H1 (cell line): ENCODE results near the gene RIGI. TPM values are rescaled to one million over a fixed set of nuclear protein-coding genes. Genes with fewer than 3 reads are reported as not detected.

Experiments
- CTCF ChIA-PET: fragments of 300-600 bp; sonication (Branson Sonifier 250); formaldehyde crosslinking; loops from one replicate; lab custom pipeline; 2021; ENCODE audit not compliant: partially characterized antibody; lab: Charles Lee
- POLR2A ChIA-PET: fragments of 300-600 bp; sonication (Branson Sonifier 250); formaldehyde crosslinking; loops from one replicate; lab custom pipeline; 2021; ENCODE audit warnings: inconsistent platforms; ENCODE audit not compliant: partially characterized antibody; lab: Charles Lee
- DNase-seq, 2 experiments: peaks; one replicate each; pipeline versions ENCODE4 v3.0.0 to v3.0.0-alpha.2; 2010 to 2022; ENCODE audit warnings: low spot score in 2 of 2, low read depth in 1 of 2, mixed read lengths in 1 of 2
- FAIRE-seq: peaks from 2 replicates; lab custom pipeline; 2011; peaks lifted over from hg19 to GRCh38; lab: Jason Lieb, UNC
- H2AFZ ChIP-seq: 2 replicates; pipeline ENCODE4 v1.8.1; 2012; ENCODE audit warnings: low read length, inconsistent platforms
- H2AK5ac ChIP-seq: 2 replicates; pipeline ENCODE4 v1.6.1; 2013; ENCODE audit warnings: low read depth, low read length
- H2BK120ac ChIP-seq: replicated peaks from 2 replicates; pipeline ENCODE3; 2013; ENCODE audit warnings: low read depth, low read length, inconsistent platforms
- H2BK12ac ChIP-seq: 2 replicates; pipeline ENCODE4 v1.6.1; 2013; ENCODE audit warnings: low read depth, low read length
- H2BK15ac ChIP-seq: 2 replicates; pipeline ENCODE4 v1.6.1; 2013; ENCODE audit warnings: low read length
- H2BK20ac ChIP-seq: 2 replicates; pipeline ENCODE4 v1.6.1; 2013; ENCODE audit warnings: low read length
- H2BK5ac ChIP-seq: 2 replicates; pipeline ENCODE4 v1.6.1; 2013; ENCODE audit warnings: low read depth, low read length
- H3K14ac ChIP-seq: 2 replicates; pipeline ENCODE4 v1.6.1; 2013; ENCODE audit warnings: inconsistent platforms; ENCODE audit not compliant: insufficient read length
- H3K18ac ChIP-seq: 2 replicates; pipeline ENCODE4 v1.6.1; 2013; ENCODE audit warnings: low read length; ENCODE audit errors: extremely low read depth
- H3K23ac ChIP-seq: 2 replicates; pipeline ENCODE4 v1.6.1; 2013; ENCODE audit warnings: inconsistent platforms; ENCODE audit not compliant: insufficient read length
- H3K23me2 ChIP-seq: 2 replicates; pipeline ENCODE4 v1.6.1; 2013; ENCODE audit warnings: low read depth, low read length
- H3K27ac ChIP-seq: 2 replicates; pipeline ENCODE4 v1.6.1; 2011; ENCODE audit warnings: low read depth, low read length, inconsistent platforms
- H3K27me3 ChIP-seq, 4 experiments: replicated peaks in 1 of 4; 1 replicate in 1 of 4; 2 replicates in 3 of 4; pipeline versions ENCODE4 v1.6.1 to v1.8.1; 2011 to 2013; ENCODE audit warnings: low read length in 3 of 4, mild to moderate bottlenecking in 3 of 4, inconsistent platforms in 2 of 4, mixed read lengths in 2 of 4, moderate library complexity in 1 of 4; ENCODE audit not compliant: control insufficient read depth in 3 of 4, insufficient read depth in 3 of 4; ENCODE audit errors: extremely low read depth in 1 of 4
- H3K36me3 ChIP-seq, 4 experiments: 2 replicates each; pipeline versions ENCODE4 v1.6.1 to v1.8.1; 2011 to 2013; ENCODE audit warnings: mild to moderate bottlenecking in 4 of 4, low read length in 3 of 4, moderate library complexity in 2 of 4, control low read depth in 1 of 4, inconsistent platforms in 1 of 4; ENCODE audit not compliant: insufficient read depth in 4 of 4, control insufficient read depth in 2 of 4
- H3K4ac ChIP-seq: replicated peaks from 2 replicates; pipeline ENCODE3; 2013; ENCODE audit warnings: low read length, low read depth, mixed read lengths, inconsistent platforms; ENCODE audit not compliant: insufficient read length
- H3K4me1 ChIP-seq, 4 experiments: replicated peaks in 1 of 4; 1 replicate in 1 of 4; 2 replicates in 3 of 4; pipeline versions ENCODE4 v1.6.1 to v1.8.1; 2011 to 2013; ENCODE audit warnings: low read length in 3 of 4, inconsistent platforms in 2 of 4, mixed read lengths in 1 of 4; ENCODE audit not compliant: insufficient read depth in 4 of 4, control insufficient read depth in 3 of 4
- H3K4me2 ChIP-seq, 2 experiments: 2 replicates each; pipeline versions ENCODE4 v1.6.1 to v1.8.1; 2011 to 2013; ENCODE audit warnings: low read depth in 2 of 2, low read length in 2 of 2, control low read depth in 1 of 2, inconsistent platforms in 1 of 2, mild to moderate bottlenecking in 1 of 2; ENCODE audit not compliant: insufficient read depth in 1 of 2
- H3K4me3 ChIP-seq, 4 experiments: fragments of 200-600, 300-600 bp in 1 of 4; sonication (generic), shearing (Covaris generic), sonication (Bioruptor Twin) in 1 of 4; 2 replicates each; pipeline versions ENCODE4 v1.5.1 to v1.8.1; 2011 to 2016; ENCODE audit warnings: low read length in 4 of 4, low read depth in 3 of 4, control low read depth in 2 of 4, inconsistent platforms in 2 of 4, mild to moderate bottlenecking in 2 of 4, mixed read lengths in 1 of 4, moderate library complexity in 1 of 4; ENCODE audit not compliant: insufficient read depth in 2 of 4; ENCODE audit errors: extremely low read depth in 1 of 4
- H3K56ac ChIP-seq: replicated peaks from 2 replicates; pipeline ENCODE3; 2013; ENCODE audit warnings: low read depth, mild to moderate bottlenecking, mixed read lengths, low read length, inconsistent platforms; ENCODE audit not compliant: insufficient read length
- H3K79me1 ChIP-seq: 2 replicates; pipeline ENCODE4 v1.6.1; 2013; ENCODE audit warnings: low read depth, low read length, control low read depth
- H3K79me2 ChIP-seq, 2 experiments: 2 replicates each; pipeline versions ENCODE4 v1.6.1 to v1.8.1; 2012 to 2013; ENCODE audit warnings: low read length in 2 of 2, mild to moderate bottlenecking in 2 of 2, inconsistent platforms in 1 of 2; ENCODE audit not compliant: insufficient read depth in 2 of 2, control insufficient read depth in 1 of 2
- H3K9ac ChIP-seq, 4 experiments: replicated peaks in 1 of 4; 1 replicate in 1 of 4; 2 replicates in 3 of 4; pipeline versions ENCODE4 v1.6.1 to v1.8.1; 2011 to 2013; ENCODE audit warnings: low read depth in 3 of 4, low read length in 3 of 4, control low read depth in 2 of 4, mild to moderate bottlenecking in 2 of 4, moderate library complexity in 2 of 4, inconsistent platforms in 1 of 4; ENCODE audit errors: extremely low read depth in 1 of 4
- H3K9me3 ChIP-seq, 2 experiments: 2 replicates each; pipeline versions ENCODE4 v1.6.1 to v1.8.1; 2012 to 2013; ENCODE audit warnings: mild to moderate bottlenecking in 2 of 2, moderate library complexity in 2 of 2, control low read depth in 1 of 2, inconsistent platforms in 1 of 2, low read depth in 1 of 2, low read length in 1 of 2, mixed read lengths in 1 of 2; ENCODE audit not compliant: insufficient read depth in 2 of 2
- H4K20me1 ChIP-seq, 2 experiments: replicated peaks in 1 of 2; 2 replicates each; pipeline versions ENCODE3 to v1.8.1; 2011 to 2013; ENCODE audit warnings: inconsistent platforms in 2 of 2, low read length in 2 of 2, mild to moderate bottlenecking in 1 of 2; ENCODE audit not compliant: insufficient read depth in 2 of 2, control insufficient read depth in 1 of 2
- H4K5ac ChIP-seq: 2 replicates; pipeline ENCODE4 v1.6.1; 2013; ENCODE audit warnings: low read length, low read depth, mixed read lengths, inconsistent platforms; ENCODE audit not compliant: insufficient read length
- H4K8ac ChIP-seq: 2 replicates; pipeline ENCODE4 v1.8.0; 2013; ENCODE audit warnings: mild to moderate bottlenecking, moderate library complexity, low read length, inconsistent platforms; ENCODE audit not compliant: insufficient read depth; ENCODE audit errors: extremely low read depth
- H4K91ac ChIP-seq: replicated peaks from 2 replicates; pipeline ENCODE3; 2013; ENCODE audit warnings: low read length, mixed read lengths, inconsistent platforms; ENCODE audit not compliant: insufficient read length
- ASH2L ChIP-seq: fragments of 200-600, 300-600 bp; sonication (generic); IDR thresholded peaks from one replicate; pipeline ENCODE4 v1.7.1; 2017; ENCODE audit warnings: low read length
- CTCF ChIP-seq, 3 experiments: IDR thresholded peaks; 1 replicate in 2 of 3; 2 replicates in 1 of 3; pipeline versions ENCODE4 v1.5.1 to v1.6.1; 2011; ENCODE audit warnings: low read length in 3 of 3, mild to moderate bottlenecking in 3 of 3, inconsistent platforms in 2 of 3, low read depth in 1 of 3, moderate library complexity in 1 of 3; ENCODE audit not compliant: insufficient read depth in 1 of 3; ENCODE audit errors: control extremely low read depth in 1 of 3
- E2F6 ChIP-seq: IDR thresholded peaks from 2 replicates; pipeline ENCODE4 v1.6.1; 2012; ENCODE audit warnings: inconsistent platforms
- EGR1 ChIP-seq: IDR thresholded peaks from 2 replicates; pipeline ENCODE4 v1.6.1; 2011; ENCODE audit warnings: low read depth, low read length, borderline replicate concordance
- EP300 ChIP-seq, 2 experiments: IDR thresholded peaks; 1 replicate in 1 of 2; 2 replicates in 1 of 2; pipeline ENCODE4 v1.6.1; 2011 to 2012; ENCODE audit warnings: low read depth in 2 of 2, low read length in 2 of 2, mild to moderate bottlenecking in 2 of 2, borderline replicate concordance in 1 of 2, inconsistent platforms in 1 of 2, moderate library complexity in 1 of 2
- GABPA ChIP-seq: IDR thresholded peaks from 2 replicates; pipeline ENCODE4 v1.6.1; 2011; ENCODE audit warnings: mild to moderate bottlenecking, low read length, moderate library complexity, borderline replicate concordance; ENCODE audit not compliant: insufficient read depth
- KDM4A ChIP-seq: IDR thresholded peaks from one replicate; pipeline ENCODE4 v1.7.1; 2012; ENCODE audit warnings: low read depth, mild to moderate bottlenecking, moderate library complexity, low read length, inconsistent platforms; ENCODE audit not compliant: severe bottlenecking
- RFX5 ChIP-seq: IDR thresholded peaks from 2 replicates; pipeline ENCODE4 v1.6.1; 2011; ENCODE audit warnings: low read depth, low read length, improper control_type of control experiment, borderline replicate concordance
- SIX5 ChIP-seq: IDR thresholded peaks from 2 replicates; pipeline ENCODE4 v1.6.1; 2011; ENCODE audit warnings: mild to moderate bottlenecking, low read depth, low read length
- SP1 ChIP-seq: IDR thresholded peaks from 2 replicates; pipeline ENCODE4 v1.6.1; 2011; ENCODE audit warnings: low read depth, low read length
- WGBS, 2 experiments: shearing (Covaris generic) in 1 of 2; methylation state at CpG; one replicate each; pipeline versions ENCODE4 v1.1.6 to v1.1.7; 2013 to 2015; ENCODE audit warnings: low lambda C conversion rate in 2 of 2, mixed read lengths in 2 of 2, inconsistent platforms in 1 of 2, low coverage in 1 of 2, missing lambda C conversion rate in 1 of 2; ENCODE audit not compliant: insufficient replicate concordance in 2 of 2, insufficient coverage in 1 of 2, insufficient read length in 1 of 2; ENCODE audit errors: extremely low coverage in 1 of 2, missing lambda C conversion rate in 1 of 2; 5-methylcytosine and 5-hydroxymethylcytosine counted together
- polyA plus RNA-seq, 7 experiments: library from polyadenylated mRNA; depleted of rRNA in 3 of 7; stranded (reverse) in 5 of 7; unstranded in 2 of 7; fragments of >200 nt in 5 of 7; fragments of 200-250 nt in 2 of 7; gene quantifications; 1 replicate in 5 of 7; 2 replicates in 1 of 7; 4 replicates in 1 of 7; pipeline versions ENCODE4 v1.2.1 to v1.2.3, GENCODE V29; 2011 to 2013; ENCODE audit warnings: missing spikeins in 2 of 7, mixed read lengths in 2 of 7
- total RNA-seq: library from RNA; stranded (reverse); fragmentation: NEBNext Ultra II Directional; extraction: Animal tissue kit (Norgen Biotek cat#: 25700); gene quantifications from 2 replicates; pipeline ENCODE4 v1.2.1, GENCODE V29; 2021

Gene RIGI
- total and polyA plus RNA-seq, 2 of the 8 experiments (the other 6 are each of a cell fraction or from before 2014, with no cell fraction given) = 3.1 to 6.7 TPM

- Histone ChIP-seq H2BK120ac (no peak overlapping the region), H3K4me1 (peaks cover 0 to 7% (median 2%) of the 10 kb centered on the region in 4 experiments; a peak in 3 of 7 replicates), H2AFZ (no peak overlapping the region), H4K8ac (no peak overlapping the region), H3K14ac (no peak overlapping the region), H2AK5ac (no peak overlapping the region), H3K36me3 (peaks cover 0 to 4% (median 0%) of the 10 kb centered on the region in 4 experiments; a peak in 2 of 8 replicates), H3K27ac (no peak overlapping the region), H2BK5ac (no peak overlapping the region), H3K4ac (no peak overlapping the region), H3K23me2 (no peaks in the 10 kb centered on the region), H3K9ac (no peak overlapping the region), H3K9me3 (no peaks in the 10 kb centered on the region), H2BK15ac (no peak overlapping the region), H3K79me1 (no peaks in the 10 kb centered on the region), H3K4me2 (no peak overlapping the region), H3K79me2 (no peaks in the 10 kb centered on the region), H3K56ac (no peak overlapping the region), H2BK12ac (no peak overlapping the region), H2BK20ac (no peak overlapping the region), H4K91ac (no peak overlapping the region), H3K23ac (no peak overlapping the region), H3K18ac (no peak overlapping the region), H4K20me1 (no peaks in the 10 kb centered on the region), H3K4me3 (no peak overlapping the region), H3K27me3 (no peaks in the 10 kb centered on the region), H4K5ac (no peak overlapping the region)
- DNase-seq = no peak
- WGBS, 2 experiments = 81% methylated on average over 4 of the region's 4 CpGs; no CpG with 5 or more reads in 1 of the 2 experiments
- no peak for FAIRE-seq
- ChIA-PET CTCF (interaction anchor here (0.7 kb wide), 1 partner anchor 120 kb away, joined by 3 read pairs; no protein-coding TSS in a partner anchor), POLR2A (interaction anchor here (0.9 to 1.2 kb wide), 2 partner anchors 23 to 118 kb away, joined by 3 read pairs; partner anchors contain the start of genes ACO1 and RIGI)
- TF ChIP-seq E2F6 = no peak
- TF ChIP-seq ASH2L = no peak
- no peak for TF ChIP-seq RFX5
- TF ChIP-seq SIX5 = no peak
- TF ChIP-seq EP300 (IDR thresholded peaks at IDR 0.05; ENCODE audit: borderline replicate concordance in 1 of 2, low read depth in 2 of 2, low read length in 2 of 2) = no peak
- TF ChIP-seq GABPA = no peak
- TF ChIP-seq SP1 = no peak
- no peak for TF ChIP-seq EGR1
- TF ChIP-seq KDM4A = no peak
- TF ChIP-seq CTCF (IDR thresholded peaks at IDR 0.05; ENCODE audit: control extremely low read depth in 1 of 3, insufficient read depth in 1 of 3, low read depth in 1 of 3, low read length in 3 of 3) = no peak
These were observed 23.5 kb downstream of the RIGI start for GRCh38 chr9:32502464-32502863.
